K562 (cell line): ENCODE measurements around the gene IRF2.

ENCODE experiments used
- ARID1B ChIP-seq: fragments of 450-650 bp; IDR thresholded peaks from 2 replicates; pipeline ENCODE4 v1.6.1; 2016; ENCODE audit warnings: antibody characterized with exemption, mild to moderate bottlenecking, inconsistent platforms
- CBFB ChIP-seq: sonication (generic); formaldehyde crosslinking; IDR thresholded peaks from 2 replicates; pipeline ENCODE4 v1.4.0; 2020; ENCODE audit warnings: mild to moderate bottlenecking, missing genetic modification reagents
- CBX3 ChIP-seq, 2 experiments: IDR thresholded peaks; 1 replicate in 1 of 2; 2 replicates in 1 of 2; pipeline ENCODE4 v1.6.1; 2012; ENCODE audit warnings: inconsistent platforms in 2 of 2, low read length in 2 of 2, borderline replicate concordance in 1 of 2, control low read depth in 1 of 2
- CHD1 ChIP-seq: fragments of 200-600 bp; sonication (generic); IDR thresholded peaks from one replicate; pipeline ENCODE4 v1.6.1; 2012; ENCODE audit warnings: mild to moderate bottlenecking, moderate library complexity, low read length, inconsistent platforms
- EGR1 ChIP-seq: fragments of 450-650 bp; conservative IDR thresholded peaks from 2 replicates; pipeline ENCODE4 v1.6.1; 2017; ENCODE audit warnings: mild to moderate bottlenecking
- POLR2A ChIP-seq: fragments of 450-650 bp; conservative IDR thresholded peaks from 2 replicates; pipeline ENCODE4 v1.6.1; 2016
- POLR2G ChIP-seq: fragments of 200-400 bp; formaldehyde crosslinking; IDR thresholded peaks from 2 replicates; pipeline ENCODE4 v1.6.1; 2017; ENCODE audit warnings: low read depth, mild to moderate bottlenecking, antibody characterized with exemption, low read length, moderate library complexity
- ZBTB7A ChIP-seq: IDR thresholded peaks from 2 replicates; pipeline ENCODE4 v1.6.1; 2011; ENCODE audit warnings: low read depth, mild to moderate bottlenecking, low read length, moderate library complexity, borderline replicate concordance; ENCODE audit not compliant: control insufficient read depth
- TF ChIP-seq, protein P1 (sequence below): sonication (generic); formaldehyde crosslinking; IDR thresholded peaks from 2 replicates; pipeline ENCODE4 v1.8.0; 2022; ENCODE audit warnings: missing genetic modification reagents, mild to moderate bottlenecking, moderate library complexity, borderline replicate concordance
- TF ChIP-seq, protein P2 (sequence below): sonication (generic); formaldehyde crosslinking; IDR thresholded peaks from 2 replicates; pipeline ENCODE4 v1.8.0; 2022; ENCODE audit warnings: mild to moderate bottlenecking, missing genetic modification reagents, borderline replicate concordance

DNA sequence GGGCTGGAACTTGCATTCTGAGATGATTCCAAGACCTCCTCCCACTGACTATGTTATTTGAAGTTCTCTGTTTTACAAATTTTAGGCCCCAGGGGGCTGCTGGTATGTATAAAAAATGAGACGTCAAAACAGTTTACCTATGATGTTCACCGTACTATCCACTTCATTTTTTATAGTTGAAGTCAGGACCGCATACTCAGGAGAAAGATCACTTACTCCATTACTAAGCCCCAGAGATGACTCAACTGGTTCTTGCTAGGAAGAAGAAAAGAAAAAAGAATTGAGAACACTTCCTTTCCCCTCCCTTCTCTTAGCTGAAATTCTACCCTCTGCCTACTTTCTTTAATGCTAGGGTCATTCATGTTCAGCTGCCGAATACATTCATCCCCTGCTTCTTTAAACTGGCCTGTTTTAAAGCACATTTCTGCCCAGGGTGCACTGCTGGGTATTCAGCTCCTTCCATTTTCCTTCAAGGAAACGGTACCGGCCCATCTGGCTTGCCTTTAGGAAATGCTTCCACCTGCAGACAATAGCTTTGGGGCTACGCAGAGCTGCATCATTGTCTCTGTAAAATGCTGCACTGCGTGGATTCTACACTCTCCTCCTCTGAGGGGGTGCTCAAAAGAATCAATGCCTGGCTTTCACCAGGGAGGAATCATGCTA lies 66.2 kb downstream of the IRF2 start:
- TF ChIP-seq, protein P1, sequence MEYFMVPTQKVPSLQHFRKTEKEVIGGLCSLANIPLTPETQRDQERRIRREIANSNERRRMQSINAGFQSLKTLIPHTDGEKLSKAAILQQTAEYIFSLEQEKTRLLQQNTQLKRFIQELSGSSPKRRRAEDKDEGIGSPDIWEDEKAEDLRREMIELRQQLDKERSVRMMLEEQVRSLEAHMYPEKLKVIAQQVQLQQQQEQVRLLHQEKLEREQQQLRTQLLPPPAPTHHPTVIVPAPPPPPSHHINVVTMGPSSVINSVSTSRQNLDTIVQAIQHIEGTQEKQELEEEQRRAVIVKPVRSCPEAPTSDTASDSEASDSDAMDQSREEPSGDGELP: no peak
- no peak for TF ChIP-seq CBFB (CRISPR knock-in tag)
- TF ChIP-seq, protein P2, sequence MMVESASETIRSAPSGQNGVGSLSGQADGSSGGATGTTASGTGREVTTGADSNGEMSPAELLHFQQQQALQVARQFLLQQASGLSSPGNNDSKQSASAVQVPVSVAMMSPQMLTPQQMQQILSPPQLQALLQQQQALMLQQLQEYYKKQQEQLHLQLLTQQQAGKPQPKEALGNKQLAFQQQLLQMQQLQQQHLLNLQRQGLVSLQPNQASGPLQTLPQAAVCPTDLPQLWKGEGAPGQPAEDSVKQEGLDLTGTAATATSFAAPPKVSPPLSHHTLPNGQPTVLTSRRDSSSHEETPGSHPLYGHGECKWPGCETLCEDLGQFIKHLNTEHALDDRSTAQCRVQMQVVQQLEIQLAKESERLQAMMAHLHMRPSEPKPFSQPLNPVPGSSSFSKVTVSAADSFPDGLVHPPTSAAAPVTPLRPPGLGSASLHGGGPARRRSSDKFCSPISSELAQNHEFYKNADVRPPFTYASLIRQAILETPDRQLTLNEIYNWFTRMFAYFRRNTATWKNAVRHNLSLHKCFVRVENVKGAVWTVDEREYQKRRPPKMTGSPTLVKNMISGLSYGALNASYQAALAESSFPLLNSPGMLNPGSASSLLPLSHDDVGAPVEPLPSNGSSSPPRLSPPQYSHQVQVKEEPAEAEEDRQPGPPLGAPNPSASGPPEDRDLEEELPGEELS (CRISPR knock-in tag): no peak
- TF ChIP-seq CBX3 (IDR thresholded peaks at IDR 0.05; ENCODE audit: borderline replicate concordance in 1 of 2, low read length in 2 of 2): no peak
- no peak for TF ChIP-seq ARID1B
- TF ChIP-seq POLR2G: no peak
- no peak for TF ChIP-seq CHD1
- TF ChIP-seq ZBTB7A: no peak
- no peak for TF ChIP-seq POLR2A
- no peak for TF ChIP-seq EGR1
